ENCODE measurements around the gene TMEM208.

The TMEM208 gene

GRCh38 chr16:67271446-67271845, 44.5 kb downstream of the TMEM208 start:
- no peak for DNase-seq (ENCODE audit: low read depth in 2 of 2, low spot score in 1 of 2)

DNA sequence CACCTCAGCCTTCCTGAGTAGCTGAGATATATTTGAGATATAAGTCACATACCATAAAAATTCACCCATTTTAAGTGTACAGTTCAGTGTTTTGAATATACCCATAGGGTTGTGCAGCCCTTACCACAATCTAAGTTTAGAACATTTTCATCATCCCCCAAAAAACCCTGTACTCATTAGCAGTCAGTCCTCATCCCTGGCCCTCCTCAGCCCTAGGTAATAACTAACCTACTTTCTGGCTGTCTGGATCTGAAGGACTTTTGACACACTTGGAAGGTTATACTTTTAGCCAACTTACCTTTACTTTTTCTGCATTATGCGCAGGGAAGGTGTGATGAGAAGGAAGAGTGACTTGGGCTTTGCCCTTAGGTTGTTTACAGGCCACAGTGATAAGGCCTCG, 48.4 kb downstream of the TMEM208 start:
- no peak for DNase-seq (ENCODE audit: low read depth in 2 of 2, low spot score in 1 of 2)

- DNase-seq (ENCODE audit: low read depth in 2 of 2, low spot score in 1 of 2): no peak
These were observed 50.5 kb downstream of the TMEM208 start for GRCh38 chr16:67277294-67277998.

- DNase-seq (ENCODE audit: low read depth in 2 of 2, low spot score in 1 of 2): no peak
These were observed 51.3 kb downstream of the TMEM208 start for GRCh38 chr16:67277999-67278772.

Measured in stimulated activated CD8-positive, alpha-beta memory T cell treated with anti-CD3 and anti-CD28 coated beads, Interleukin-4, amount 100 ng/mL, for 4 hours (primary cell).